GM18858 (cell line): ENCODE results near the gene WWC2.

Experiments used
- ATAC-seq: cut with Tn5 transposase; IDR thresholded peaks from one replicate; pipeline ENCODE4 v1.9.1; 2021; ENCODE audit not compliant: unreplicated experiment

The WWC2 gene

DNA sequence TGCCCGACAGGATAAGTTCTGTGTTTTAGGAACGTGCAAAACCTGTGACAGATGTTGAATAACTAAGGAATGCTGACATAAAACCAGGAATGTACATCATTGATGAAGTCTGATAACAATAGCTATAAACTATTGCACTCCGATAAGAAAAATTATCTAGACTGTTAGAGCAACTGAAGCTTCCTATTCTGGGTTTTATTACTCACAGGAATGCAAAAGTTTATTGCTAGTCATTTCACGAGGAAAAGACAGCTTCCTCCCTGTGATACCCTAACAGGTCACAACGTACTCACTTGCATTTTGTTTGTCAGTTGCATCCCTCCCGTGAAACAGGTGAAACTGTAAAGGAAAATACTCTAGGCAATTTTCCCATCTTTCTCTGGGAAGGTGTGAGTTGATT lies 155.1 kb downstream of the WWC2 start:
- ATAC-seq = no peak

DNA sequence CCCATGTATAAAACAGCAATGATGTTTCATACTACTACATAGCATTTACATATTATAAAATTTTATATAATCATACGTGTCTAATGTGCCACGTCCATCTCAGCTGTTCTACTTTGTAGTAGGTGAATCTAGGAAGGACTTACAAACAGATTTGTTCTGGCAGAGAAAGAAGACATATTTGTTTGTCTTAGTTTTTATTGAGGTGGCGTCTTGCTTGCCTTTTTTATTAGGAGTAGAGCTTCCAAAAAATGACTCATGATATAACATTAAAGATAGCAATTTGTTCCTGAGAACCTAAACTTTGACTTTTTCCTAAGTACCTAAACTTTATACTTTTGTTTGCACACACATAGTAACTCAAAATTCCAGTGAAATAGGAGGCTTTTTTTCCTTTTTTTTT lies 156.4 kb downstream of the WWC2 start:
- ATAC-seq = no peak

DNA sequence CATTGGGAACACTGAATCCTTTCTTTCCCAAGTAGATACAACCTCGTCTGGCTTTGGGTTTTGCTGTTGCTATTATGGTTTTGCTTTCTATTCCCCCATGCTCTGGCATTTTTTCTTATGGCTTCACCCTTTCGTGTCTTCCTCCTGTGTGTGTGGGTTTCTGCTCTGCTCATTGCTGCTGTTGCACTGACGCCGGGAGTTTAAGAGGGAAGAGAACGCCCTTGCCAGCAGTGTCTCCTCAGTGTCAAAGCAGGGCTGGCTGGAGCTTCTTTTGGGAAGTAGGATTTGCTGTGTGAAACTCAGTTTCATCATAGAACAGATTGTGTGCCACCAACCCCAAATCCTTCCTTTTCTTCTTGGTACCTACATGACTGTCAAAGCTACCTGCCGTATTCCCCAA lies 157.3 kb downstream of the WWC2 start:
- no peak for ATAC-seq

DNA sequence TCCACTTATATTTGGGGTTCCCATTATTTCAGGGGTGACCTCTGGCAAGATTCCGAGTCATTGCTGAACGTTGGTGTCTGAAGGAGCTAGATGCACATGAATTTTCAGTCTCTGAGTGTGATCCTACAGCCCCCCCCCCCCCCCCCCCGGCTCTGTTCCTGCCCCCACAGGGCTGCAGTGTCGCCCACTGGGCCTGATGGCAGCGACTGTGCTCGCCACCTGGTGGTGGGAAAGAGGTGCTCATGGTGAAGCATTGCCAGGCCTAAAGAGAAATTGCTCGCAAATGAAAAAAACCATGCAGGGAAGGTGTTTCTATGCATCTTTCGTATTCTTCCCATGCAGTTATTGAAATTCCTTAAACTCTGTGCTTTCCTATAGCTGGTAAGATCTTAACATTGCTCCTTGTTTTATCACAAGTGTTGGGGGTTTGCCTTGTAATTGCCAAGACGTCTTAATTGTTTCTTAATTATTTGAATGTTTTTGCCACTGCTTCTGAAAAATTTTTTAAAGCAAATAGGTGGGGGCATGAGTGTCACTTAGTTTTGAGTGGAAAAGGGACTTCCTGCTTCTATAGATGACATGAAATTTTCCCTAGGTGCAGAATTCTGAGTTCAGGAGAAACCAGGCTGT lies 157.8 kb downstream of the WWC2 start:
- peak; percentile 82 for ATAC-seq

DNA sequence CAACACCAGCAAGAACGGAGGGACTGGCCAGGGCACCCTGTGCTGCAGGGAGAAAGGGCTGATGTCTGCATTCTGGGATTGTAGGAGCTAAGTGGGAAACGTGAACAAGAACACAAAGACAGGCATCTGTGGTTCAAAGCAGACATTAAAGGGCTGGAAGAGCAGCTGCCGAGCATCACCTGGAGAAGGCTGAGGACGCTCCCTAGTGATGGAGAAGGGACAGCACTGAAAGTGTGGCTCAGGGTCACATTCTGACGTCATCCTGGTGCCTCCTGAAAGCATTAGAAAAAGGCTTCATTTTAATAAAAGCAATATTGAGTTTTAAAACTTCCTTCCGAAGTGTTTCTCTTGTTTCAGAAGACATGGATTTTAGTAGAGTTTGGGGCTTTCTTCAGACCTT lies 158.8 kb downstream of the WWC2 start:
- ATAC-seq = no peak

DNA sequence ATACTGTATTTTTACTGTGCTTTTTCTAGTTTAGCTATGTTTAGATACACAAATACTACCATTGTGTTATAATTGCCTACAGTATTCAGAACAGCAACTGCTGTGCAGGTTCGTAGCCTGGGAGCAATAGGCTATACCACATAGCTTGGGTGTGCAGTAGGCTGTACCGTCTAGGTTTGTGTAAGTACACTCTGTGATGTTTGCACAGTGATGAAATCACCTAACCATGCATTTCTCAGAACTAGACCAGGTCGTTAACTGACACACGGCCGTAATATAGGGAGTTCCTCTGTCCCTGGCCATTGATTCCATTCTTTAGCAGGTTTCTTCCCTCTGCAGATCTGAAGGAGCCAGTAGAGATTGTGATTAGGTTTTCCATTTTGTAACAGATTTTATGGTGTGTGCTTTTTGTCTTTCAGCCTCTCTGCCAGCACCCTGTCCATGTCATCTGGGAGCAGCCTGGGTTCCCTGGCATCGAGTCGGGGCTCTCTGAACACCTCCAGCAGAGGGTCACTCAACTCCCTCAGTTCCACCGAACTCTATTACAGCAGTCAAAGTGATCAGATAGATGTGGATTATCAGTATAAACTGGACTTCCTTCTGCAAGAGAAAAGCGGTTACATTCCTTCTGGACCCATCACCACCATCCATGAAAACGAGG lies 161.6 kb downstream of the WWC2 start:
- ATAC-seq = no peak

DNA sequence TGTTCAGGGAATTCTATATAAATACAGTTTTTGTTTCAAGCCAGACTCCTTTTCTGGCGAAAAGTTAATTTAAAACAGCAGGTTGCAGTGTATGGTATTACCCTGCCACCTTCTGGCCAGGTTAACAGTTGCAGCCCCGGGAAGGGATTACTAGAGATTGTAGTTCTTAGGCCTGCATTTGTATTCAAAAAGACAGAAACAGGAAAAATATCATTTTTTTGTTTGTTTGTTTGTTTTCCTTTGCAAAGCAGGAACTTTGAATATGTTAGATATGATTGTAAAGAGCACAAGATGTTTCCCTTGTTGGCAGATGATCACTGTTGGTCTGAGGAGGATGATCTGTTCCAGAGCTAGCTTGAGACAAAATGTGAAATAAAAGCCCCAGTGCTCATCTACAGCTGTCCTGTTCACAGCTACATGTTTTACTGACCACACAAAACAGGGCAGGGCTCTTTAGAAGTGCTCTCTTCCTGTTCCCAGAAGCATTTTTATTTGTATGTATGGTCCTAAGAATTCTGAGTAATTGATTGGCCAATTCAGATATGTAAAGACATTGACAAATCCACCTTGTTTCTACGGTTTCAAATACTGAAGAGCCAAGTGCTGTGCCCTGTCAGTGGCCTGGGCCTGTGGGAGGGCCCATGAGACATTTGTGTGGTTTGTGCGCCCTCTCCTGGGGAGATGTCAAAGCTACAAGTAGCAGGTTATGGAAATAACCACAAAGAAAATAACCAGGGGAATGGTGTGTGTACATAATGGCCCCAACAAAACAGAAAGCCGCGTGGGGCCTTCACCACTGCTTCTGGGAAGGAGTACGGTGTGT lies 163.1 kb downstream of the WWC2 start:
- peak; percentile 94 for ATAC-seq

DNA sequence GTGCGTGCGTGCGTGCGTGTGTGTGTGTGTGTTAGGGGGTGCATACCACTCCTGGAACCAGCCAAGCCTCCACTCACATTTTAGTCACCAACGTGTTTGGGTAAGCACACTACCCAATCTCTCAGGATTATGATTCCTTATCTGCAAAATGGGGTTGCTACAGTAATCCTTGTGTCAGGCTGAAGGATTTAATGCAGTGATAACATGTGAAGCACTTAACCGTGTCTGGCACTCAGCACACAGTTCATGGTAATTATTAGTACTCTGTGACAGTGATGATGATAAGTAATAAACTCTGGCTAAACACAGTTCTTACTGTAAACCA lies 163.7 kb downstream of the WWC2 start:
- ATAC-seq = no peak

DNA sequence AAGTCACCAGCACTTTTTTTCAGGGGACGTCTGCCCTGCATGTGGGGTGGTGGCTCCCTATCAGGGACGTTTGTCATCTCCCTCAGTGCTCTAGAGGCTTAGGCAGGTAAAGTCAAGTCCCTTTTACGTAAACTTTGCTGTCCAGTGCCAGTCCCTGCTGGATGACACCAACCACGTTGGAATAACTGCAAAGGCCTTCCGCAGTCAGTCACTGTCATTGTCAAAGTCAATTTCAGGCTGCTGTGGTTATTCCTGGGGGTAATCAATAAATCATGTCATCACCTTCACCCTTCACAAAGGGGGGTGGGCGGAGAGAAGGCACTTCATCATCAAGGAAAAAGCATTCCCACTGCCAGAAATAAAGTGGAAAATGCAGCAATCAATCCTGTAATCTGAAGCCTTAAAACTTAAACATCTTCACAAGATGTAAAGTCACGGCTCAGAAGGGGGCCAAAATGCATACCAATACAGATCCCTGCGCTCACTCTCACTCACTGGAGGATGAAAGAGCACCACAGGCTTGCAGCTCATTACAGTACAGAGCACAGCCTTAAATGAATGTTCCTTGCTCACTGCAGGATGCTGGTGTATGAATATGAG lies 164.8 kb downstream of the WWC2 start:
- no peak for ATAC-seq

DNA sequence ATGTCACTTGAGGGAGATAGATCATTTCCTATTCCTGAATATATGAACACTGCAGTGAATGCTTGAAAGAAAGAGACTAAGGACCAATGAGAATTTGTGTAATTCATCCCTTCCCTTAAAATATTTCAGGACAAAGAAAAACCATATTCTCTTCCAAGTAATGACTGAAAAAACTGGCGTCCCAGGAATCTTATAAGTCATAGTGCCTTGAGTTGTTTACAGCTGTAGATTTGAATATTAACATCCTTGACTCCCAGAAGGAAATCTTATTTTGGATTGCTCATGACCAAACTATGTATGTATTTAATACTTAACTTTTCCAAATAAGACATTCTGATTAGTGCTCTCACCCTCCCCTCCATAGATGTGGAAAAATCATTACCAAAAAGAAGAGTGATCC lies 165.6 kb downstream of the WWC2 start:
- no peak for ATAC-seq

DNA sequence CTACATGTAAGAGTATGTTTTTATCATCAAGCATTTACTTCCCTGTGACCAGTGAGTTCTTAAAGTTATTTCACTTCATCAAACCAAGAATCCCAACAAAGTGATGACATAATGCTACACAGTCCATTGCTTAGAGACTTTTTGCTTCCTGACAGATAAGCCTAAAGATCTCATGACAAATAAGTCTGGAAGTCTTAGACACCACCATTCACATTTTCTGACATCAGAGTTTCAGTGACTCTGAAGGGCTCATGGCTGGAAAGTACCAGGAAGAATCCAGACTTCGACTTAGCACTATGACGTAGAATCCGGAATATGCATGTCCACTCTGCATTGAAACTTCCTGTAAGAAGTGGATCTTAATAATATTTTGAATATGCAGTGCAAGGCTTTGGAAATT lies 167.3 kb downstream of the WWC2 start:
- no peak for ATAC-seq

DNA sequence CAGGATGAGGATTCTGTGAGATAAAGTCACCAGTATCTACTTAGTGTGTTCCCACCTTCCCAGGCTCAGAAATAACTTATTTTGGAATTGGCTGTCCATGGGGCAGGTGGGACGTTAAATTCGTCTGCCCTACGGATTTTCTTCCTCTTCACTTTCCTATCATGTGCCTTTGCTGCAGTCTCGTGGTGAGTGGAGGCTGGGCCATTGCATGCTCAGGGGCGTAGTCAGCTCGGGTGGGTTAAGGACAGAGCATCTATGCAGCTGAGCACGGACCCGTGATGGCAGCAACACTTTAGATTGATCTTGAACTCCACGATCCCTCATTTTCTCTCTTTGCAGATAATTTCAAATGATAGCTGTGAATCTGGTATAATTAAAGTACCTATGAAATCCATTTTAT lies 169.5 kb downstream of the WWC2 start:
- no peak for ATAC-seq

DNA sequence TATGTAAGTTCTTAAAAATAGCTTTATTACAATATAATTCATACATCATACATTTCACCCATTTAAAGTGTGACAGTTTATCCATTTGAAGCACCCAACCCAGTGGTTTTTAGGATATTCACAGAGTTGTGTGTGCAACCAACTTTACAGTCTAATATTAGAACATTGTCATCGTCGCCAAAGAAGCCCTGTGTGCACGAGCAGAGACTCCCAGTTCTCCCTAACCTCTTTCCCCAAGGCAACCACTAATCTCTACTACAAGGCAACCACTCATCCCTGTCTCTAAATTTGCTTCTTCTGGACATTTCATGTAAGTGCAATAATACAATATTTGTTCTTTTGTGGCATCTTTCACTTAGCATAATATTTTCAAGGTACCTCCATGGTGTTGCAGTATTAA lies 173.3 kb downstream of the WWC2 start:
- ATAC-seq = no peak

DNA sequence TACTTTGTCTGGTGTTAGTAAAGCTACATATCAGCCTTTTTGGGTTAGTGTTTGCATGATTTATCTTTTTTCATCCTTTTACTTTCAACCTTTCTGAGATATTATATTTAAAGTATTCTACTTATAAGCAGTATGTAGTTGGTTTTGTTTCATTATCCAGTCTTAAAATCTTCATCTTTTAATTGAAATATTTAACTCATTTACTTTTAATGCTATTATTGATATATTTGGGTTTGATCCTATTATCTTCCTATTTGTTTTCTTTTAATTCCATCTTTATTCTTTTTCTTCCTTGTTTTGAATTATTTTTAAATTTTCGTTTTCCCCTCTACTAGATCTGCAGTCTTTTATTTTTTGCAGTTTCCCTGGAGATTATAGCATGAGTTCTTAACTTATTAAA lies 177.0 kb downstream of the WWC2 start:
- no peak for ATAC-seq

DNA sequence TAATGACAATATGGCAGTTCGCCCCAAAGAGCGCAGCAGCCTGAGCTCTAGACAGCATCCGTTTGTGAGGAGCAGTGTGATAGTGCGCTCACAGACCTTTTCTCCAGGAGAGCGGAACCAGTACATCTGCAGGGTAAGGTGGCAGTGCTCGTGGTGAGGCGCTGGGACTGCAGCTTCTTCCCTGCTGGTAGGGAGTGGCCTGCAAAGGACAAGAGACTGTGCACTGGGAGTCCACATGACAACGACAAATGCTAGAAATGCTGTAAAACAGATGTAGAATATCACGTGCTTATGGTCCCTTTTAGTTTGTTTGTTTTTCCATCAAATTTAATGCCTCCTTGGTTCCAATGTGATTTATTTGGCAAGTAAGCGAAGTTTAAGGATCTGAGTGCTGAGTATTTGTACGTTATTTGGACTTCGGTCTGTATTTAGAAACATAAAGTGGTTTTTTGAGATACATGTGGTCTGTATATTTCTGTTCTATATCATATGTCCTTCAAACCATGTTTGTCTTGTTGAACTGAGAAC lies 185.3 kb downstream of the WWC2 start:
- no peak for ATAC-seq

DNA sequence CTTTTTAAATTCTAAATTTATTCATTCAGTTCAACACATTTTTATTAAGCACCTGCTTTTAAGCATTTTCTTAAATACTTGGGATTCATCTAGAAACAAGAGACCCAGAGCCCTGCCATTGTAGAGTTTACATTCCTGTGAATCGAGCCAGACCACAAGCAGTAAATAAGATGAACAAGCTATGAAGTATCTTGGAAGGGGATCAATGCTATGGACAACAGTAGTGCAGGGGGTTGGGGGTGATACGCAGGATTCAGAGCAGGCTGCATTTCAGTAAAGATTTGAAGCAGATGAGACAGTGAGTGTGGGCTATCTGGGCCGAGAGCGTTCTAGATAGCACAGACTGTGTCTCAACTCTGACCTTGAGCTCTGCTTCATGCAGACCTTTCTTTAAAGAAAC lies 185.9 kb downstream of the WWC2 start:
- no peak for ATAC-seq

DNA sequence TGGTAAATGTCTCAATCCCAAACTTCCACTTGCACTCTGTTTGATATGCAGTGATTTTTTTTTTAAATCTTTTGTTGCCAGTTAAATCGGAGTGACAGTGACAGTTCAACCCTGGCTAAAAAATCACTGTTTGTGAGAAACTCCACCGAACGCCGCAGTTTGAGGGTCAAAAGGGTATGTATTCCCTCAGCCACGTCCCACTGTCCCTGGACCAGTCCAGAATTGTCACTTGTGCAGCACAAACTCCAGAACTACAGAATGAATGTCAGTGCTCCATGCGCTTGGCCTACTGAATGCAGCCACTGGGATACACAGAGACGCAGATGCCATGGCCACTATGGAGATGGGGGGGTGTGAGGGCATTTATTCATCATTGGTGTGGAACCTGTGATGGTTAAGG lies 186.8 kb downstream of the WWC2 start:
- ATAC-seq = no peak

DNA sequence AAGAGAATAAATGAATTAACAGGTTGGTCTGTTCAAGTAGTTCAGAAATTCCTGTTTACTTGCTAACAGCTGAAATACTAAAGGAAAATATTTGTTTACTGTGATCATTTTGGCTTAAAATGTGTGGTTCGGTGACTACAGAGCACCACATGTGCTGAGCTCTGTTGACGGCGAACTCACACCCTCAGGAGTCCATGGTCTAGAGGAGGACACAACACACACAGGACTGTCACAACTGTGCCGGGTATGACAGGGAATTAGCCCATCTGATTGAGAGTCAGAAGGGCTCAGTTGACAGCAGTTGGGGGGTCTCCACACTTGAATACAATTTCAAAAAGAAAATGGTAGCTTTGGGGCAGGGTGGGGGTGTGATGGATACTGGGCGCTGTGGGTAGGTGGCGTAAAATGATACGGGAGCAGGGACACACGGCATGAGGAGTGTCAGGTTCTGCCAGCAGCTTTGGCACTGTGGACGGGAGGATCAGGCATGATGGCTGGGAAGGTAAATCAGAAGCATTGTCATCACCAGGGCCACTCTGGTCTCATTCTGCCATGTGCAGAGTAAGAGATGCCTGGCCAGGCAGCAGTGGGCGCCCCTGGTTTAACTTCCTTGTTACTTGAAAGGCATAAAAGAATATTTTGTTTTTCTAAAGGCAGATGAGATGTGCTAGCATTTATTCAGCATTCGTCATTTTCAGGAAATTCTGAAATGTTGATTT lies 187.7 kb downstream of the WWC2 start:
- peak; percentile 13 for ATAC-seq

DNA sequence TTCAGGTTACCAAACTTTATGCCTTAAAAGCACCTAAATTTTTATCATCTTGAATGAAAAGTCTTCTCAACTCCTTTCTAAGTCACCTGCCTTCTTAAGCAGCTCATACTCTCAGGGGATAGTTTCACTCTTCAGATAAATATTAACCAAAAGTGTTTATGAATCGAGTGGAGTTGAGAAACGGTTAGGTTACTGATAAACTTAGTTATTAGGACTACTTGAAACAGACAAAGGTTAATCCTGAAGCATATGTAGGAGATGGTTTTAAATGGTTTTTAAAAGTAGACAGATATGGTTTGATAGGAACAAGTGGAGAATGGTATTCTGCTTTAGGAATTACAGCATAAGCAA lies 188.2 kb downstream of the WWC2 start:
- ATAC-seq = peak; percentile 68

DNA sequence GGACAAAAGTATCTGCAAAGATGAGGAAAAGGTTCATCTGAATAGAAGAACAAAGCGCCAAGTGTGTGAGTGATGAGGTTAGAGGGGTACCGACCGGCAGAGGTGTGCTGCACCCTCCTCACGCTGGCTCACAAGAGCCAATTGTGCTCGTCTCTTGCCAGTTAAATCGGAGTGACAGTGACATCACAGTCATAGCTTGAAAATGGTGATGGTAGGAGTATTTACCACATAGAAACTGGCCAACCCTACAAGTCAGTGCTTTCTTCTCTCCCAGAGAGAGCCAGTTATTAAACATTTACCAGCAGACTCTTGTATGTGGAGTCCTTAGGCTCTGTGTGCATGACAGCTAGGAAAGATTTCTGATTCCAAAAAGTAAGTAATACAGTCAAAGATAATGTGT lies 188.6 kb downstream of the WWC2 start:
- peak; percentile 64 for ATAC-seq

DNA sequence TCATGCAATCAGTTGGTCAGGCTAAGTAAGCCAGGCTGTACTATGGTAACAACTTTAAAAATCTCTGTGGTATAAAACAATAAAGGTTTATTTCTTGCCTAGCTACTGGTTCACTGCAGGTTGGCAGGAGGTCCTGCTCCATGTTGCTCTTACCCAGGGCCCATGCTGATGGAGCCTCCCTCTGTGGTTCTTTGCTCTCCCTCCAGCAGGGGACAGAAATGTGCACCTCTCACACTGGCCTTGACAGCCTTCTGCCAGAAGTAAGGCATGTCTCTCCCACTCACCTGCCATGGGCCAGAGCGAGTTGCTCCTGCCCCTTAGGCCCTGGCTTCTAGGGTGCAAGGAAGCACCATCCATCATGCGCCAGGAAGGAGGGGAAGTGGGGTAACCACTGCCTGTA lies 189.9 kb downstream of the WWC2 start:
- no peak for ATAC-seq
